Mesendoderm (in vitro differentiated cells): ENCODE results near the gene MIEF2.
A peak's percentile ranks its signal among the peaks of the same experiment; 100 is the strongest.

Source experiments
- DNase-seq: peaks from one replicate; pipeline ENCODE4 v3.0.0; 2013
- H2AK5ac ChIP-seq: 2 replicates; pipeline ENCODE4 v1.6.1; 2013; ENCODE audit warnings: low read length, inconsistent platforms
- H2BK120ac ChIP-seq: 2 replicates; pipeline ENCODE4 v1.6.1; 2013; ENCODE audit warnings: low read depth, mild to moderate bottlenecking, low read length, moderate library complexity, mixed read lengths
- H2BK15ac ChIP-seq: replicated peaks from 2 replicates; pipeline ENCODE4 v1.6.1; 2013; ENCODE audit warnings: low read depth, mild to moderate bottlenecking, moderate library complexity
- H2BK5ac ChIP-seq: 2 replicates; pipeline ENCODE4 v1.6.1; 2013; ENCODE audit warnings: low read length, inconsistent platforms
- H3K18ac ChIP-seq: 2 replicates; pipeline ENCODE4 v1.6.1; 2013; ENCODE audit warnings: mild to moderate bottlenecking, low read length, mixed read lengths
- H3K23ac ChIP-seq: one replicate; pipeline ENCODE4 v1.6.1; 2013; ENCODE audit warnings: low read length
- H3K27ac ChIP-seq: 2 replicates; pipeline ENCODE4 v1.5.1; 2013; ENCODE audit warnings: low read depth, mild to moderate bottlenecking, inconsistent platforms, low read length, moderate library complexity
- H3K27me3 ChIP-seq: 2 replicates; pipeline ENCODE4 v1.6.1; 2013; ENCODE audit warnings: low read length, control low read depth, mild to moderate bottlenecking, inconsistent platforms; ENCODE audit not compliant: insufficient read depth, poor library complexity
- H3K36me3 ChIP-seq: 2 replicates; pipeline ENCODE4 v1.6.1; 2013; ENCODE audit warnings: low read length, inconsistent platforms; ENCODE audit not compliant: control insufficient read depth, insufficient read depth
- H3K4ac ChIP-seq: one replicate; pipeline ENCODE4 v1.6.1; 2013; ENCODE audit warnings: low read depth, mild to moderate bottlenecking, low read length, moderate library complexity
- H3K4me1 ChIP-seq: 2 replicates; pipeline ENCODE4 v1.6.1; 2013; ENCODE audit warnings: low read depth, low read length, inconsistent platforms; ENCODE audit not compliant: control insufficient read depth
- H3K4me2 ChIP-seq: 2 replicates; pipeline ENCODE4 v1.6.1; 2013; ENCODE audit warnings: low read length
- H3K4me3 ChIP-seq: 2 replicates; pipeline ENCODE4 v1.5.1; 2013; ENCODE audit warnings: mild to moderate bottlenecking, low read length
- H3K56ac ChIP-seq: one replicate; pipeline ENCODE4 v1.6.1; 2013; ENCODE audit warnings: low read length
- H3K79me1 ChIP-seq: 2 replicates; pipeline ENCODE4 v1.6.1; 2013; ENCODE audit warnings: low read length, inconsistent platforms
- H3K79me2 ChIP-seq: 2 replicates; pipeline ENCODE4 v1.6.1; 2013; ENCODE audit warnings: mild to moderate bottlenecking, low read length; ENCODE audit not compliant: control insufficient read depth, insufficient read depth
- H3K9ac ChIP-seq: 2 replicates; pipeline ENCODE4 v1.6.1; 2013; ENCODE audit warnings: low read length, inconsistent platforms
- H4K5ac ChIP-seq: one replicate; pipeline ENCODE4 v1.6.1; 2013; ENCODE audit warnings: low read length
- H4K8ac ChIP-seq: one replicate; pipeline ENCODE4 v1.6.1; 2013; ENCODE audit warnings: low read depth, mild to moderate bottlenecking, control low read depth, low read length, moderate library complexity
- WGBS: extraction: QIAGEN DNeasy Blood & Tissue Kit; methylation state at CpG from one replicate; pipeline ENCODE4 v1.1.7; 2013; ENCODE audit warnings: low lambda C conversion rate, missing lambda C conversion rate; ENCODE audit not compliant: insufficient coverage; ENCODE audit errors: extremely low coverage; 5-methylcytosine and 5-hydroxymethylcytosine counted together

The MIEF2 gene

DNA sequence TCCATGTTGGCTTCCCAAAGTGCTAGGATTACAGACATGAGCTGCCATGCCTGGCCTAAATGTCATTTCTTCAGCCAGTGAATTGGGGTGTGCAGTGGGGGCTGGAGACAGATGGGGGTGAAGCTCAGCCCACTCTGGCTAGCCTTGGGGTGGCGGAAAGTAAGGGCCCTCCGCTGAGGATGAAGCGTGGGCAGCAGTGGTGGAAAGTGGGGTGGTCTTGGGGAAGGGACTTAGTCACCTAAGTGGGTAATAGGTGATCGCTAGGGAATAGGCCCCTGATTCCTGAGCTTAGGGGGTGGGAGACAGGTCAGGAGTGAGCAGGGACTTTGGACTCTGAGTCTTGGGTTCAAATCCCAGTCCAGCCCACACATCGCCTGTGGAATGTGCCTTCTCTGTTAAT is 32.8 kb upstream of the MIEF2 start:
- peaks cover 32% of the 10 kb centered on the region for H3K79me1 ChIP-seq
- no peaks in the 10 kb centered on the region for H3K27me3 ChIP-seq
- H3K4me2 ChIP-seq: no peak overlapping the region
- no peak overlapping the region for H3K18ac ChIP-seq
- no peak overlapping the region for H2AK5ac ChIP-seq
- H3K27ac ChIP-seq: no peak overlapping the region
- peaks cover 42% of the 10 kb centered on the region for H3K79me2 ChIP-seq
- H2BK15ac ChIP-seq: no peak overlapping the region
- H3K9ac ChIP-seq: no peak overlapping the region
- H4K5ac ChIP-seq: no peak overlapping the region
- WGBS: no CpG with 5 or more reads among the region's 5 CpGs
- no peak overlapping the region for H2BK120ac ChIP-seq
- H3K4ac ChIP-seq: no peak overlapping the region
- no peaks in the 10 kb centered on the region for H3K36me3 ChIP-seq
- no peak overlapping the region for H2BK5ac ChIP-seq
- H3K4me1 ChIP-seq: peaks cover 3% of the 10 kb centered on the region
- H3K56ac ChIP-seq: peak overlapping the region; percentile 27
- no peak overlapping the region for H3K4me3 ChIP-seq
- DNase-seq: no peak
- no peak overlapping the region for H4K8ac ChIP-seq
- no peak overlapping the region for H3K23ac ChIP-seq

DNA sequence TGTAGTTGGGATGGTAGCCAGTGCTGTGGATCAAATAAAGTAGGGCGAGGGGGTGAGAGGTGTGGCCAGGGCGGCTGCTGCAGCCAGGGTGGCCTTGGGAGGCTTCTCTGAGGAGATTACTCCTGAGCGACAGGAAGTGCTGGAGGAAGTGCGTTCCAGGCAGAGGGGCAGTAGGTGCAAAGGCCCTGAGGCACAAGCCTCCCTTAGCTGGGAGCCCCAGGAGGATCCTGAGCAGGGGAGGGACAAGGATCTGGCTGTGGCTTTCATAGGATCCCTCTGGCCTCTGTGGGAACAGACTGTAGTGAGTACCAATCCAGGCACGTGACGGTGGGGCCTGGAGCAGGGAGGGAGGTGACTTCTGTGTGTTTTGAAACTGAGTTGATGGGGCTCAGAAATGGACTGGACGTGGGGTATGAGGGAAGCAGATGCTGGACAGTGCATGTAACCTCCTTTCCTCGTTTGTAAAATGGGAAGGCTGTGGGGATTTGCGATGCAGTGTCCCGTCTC is 32.2 kb upstream of the MIEF2 start:
- Histone ChIP-seq H2AK5ac (no peak overlapping the region), H4K5ac (no peak overlapping the region), H3K9ac (no peak overlapping the region), H2BK120ac (no peak overlapping the region), H3K36me3 (no peaks in the 10 kb centered on the region), H3K23ac (no peak overlapping the region), H3K4me2 (no peak overlapping the region), H3K27me3 (no peaks in the 10 kb centered on the region), H3K4me1 (peaks cover 3% of the 10 kb centered on the region), H4K8ac (no peak overlapping the region), H3K4ac (no peak overlapping the region), H3K27ac (no peak overlapping the region), H3K4me3 (no peak overlapping the region), H2BK5ac (no peak overlapping the region), H3K79me2 (peaks cover 42% of the 10 kb centered on the region), H3K18ac (no peak overlapping the region), H2BK15ac (no peak overlapping the region), H3K56ac (no peak overlapping the region), H3K79me1 (peaks cover 32% of the 10 kb centered on the region)
- WGBS: no CpG with 5 or more reads among the region's 10 CpGs
- DNase-seq: no peak

- no peak overlapping the region for H3K4me2 ChIP-seq
- no peak overlapping the region for H2BK120ac ChIP-seq
- H3K4me3 ChIP-seq: no peak overlapping the region
- no peak overlapping the region for H3K23ac ChIP-seq
- no peak overlapping the region for H3K27ac ChIP-seq
- peaks cover 42% of the 10 kb centered on the region for H3K79me2 ChIP-seq
- H2AK5ac ChIP-seq: no peak overlapping the region
- H3K79me1 ChIP-seq: peaks cover 32% of the 10 kb centered on the region
- H4K5ac ChIP-seq: no peak overlapping the region
- no peak for DNase-seq
- H2BK15ac ChIP-seq: no peak overlapping the region
- H2BK5ac ChIP-seq: no peak overlapping the region
- H4K8ac ChIP-seq: no peak overlapping the region
- WGBS: no CpG with 5 or more reads among the region's 4 CpGs
- no peak overlapping the region for H3K9ac ChIP-seq
- H3K4ac ChIP-seq: no peak overlapping the region
- H3K27me3 ChIP-seq: no peaks in the 10 kb centered on the region
- no peak overlapping the region for H3K18ac ChIP-seq
- peaks cover under 1% of the 10 kb centered on the region for H3K4me1 ChIP-seq
- H3K36me3 ChIP-seq: peaks cover 5% of the 10 kb centered on the region
- no peak overlapping the region for H3K56ac ChIP-seq
Observed at GRCh38 chr17:18229254-18229653, 31.2 kb upstream of the MIEF2 start.

- Histone ChIP-seq H3K23ac (no peak overlapping the region), H3K4ac (no peak overlapping the region), H3K79me1 (peaks cover 32% of the 10 kb centered on the region), H2BK120ac (no peak overlapping the region), H3K4me1 (no peaks in the 10 kb centered on the region), H2AK5ac (no peak overlapping the region), H3K56ac (no peak overlapping the region), H2BK15ac (no peak overlapping the region), H4K5ac (no peak overlapping the region), H4K8ac (no peak overlapping the region), H3K79me2 (peaks cover 42% of the 10 kb centered on the region), H3K4me2 (no peak overlapping the region), H3K9ac (no peak overlapping the region), H2BK5ac (no peak overlapping the region), H3K36me3 (peaks cover 6% of the 10 kb centered on the region), H3K27ac (no peak overlapping the region), H3K18ac (no peak overlapping the region), H3K4me3 (no peak overlapping the region), H3K27me3 (no peaks in the 10 kb centered on the region)
- WGBS: no CpG with 5 or more reads among the region's 7 CpGs
- no peak for DNase-seq
Observed at GRCh38 chr17:18229771-18230170, 30.7 kb upstream of the MIEF2 start.

DNA sequence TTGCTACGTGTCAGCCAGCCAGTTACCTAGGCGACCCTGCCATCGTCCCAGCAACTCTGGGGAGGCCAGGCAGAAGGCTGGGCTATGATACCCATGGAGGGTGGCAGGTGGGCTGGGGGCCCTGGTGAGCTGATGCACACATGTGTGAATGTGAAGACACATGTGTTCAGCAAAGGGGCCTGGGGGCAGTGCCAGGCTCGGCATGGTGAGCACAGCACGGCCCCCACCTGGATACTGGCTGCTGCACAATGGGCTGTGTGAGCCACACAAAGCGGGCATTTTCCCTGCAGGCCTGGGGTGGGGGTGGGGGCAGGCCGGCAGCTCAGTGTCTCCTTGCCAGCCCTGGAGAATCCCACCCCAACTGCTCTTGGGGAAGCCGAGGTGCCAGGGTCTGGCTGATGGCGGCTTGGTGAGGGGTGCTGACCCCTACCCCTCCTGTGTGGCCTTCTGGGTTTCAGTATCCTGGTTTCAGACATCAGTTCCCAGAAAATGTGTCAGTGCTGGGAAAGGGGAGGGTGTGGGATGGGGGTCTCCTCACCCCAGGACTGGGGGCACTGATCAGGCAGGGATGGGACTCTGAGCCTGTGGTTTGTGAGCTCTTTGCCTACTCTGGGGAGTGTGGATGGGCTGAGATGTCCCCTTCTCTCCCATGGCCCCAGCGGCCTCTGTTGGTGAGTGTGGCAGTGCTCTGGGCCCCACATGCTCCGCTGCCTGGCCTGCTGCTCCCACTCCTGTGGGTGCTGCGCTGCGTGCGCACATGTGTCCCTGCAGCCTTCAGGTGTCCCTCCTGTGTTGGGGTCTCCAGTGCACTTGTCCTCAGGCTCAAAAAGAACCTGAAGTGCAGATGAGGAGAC is 29.9 kb upstream of the MIEF2 start:
- no peak overlapping the region for H4K5ac ChIP-seq
- WGBS: no CpG with 5 or more reads among the region's 14 CpGs
- peaks cover 32% of the 10 kb centered on the region for H3K79me1 ChIP-seq
- no peak overlapping the region for H2AK5ac ChIP-seq
- no peak overlapping the region for H3K23ac ChIP-seq
- no peak overlapping the region for H3K4me3 ChIP-seq
- no peak overlapping the region for H3K27ac ChIP-seq
- H3K4me2 ChIP-seq: no peak overlapping the region
- H3K9ac ChIP-seq: no peak overlapping the region
- H3K36me3 ChIP-seq: peaks cover 6% of the 10 kb centered on the region
- no peak overlapping the region for H3K4ac ChIP-seq
- H3K27me3 ChIP-seq: no peaks in the 10 kb centered on the region
- no peak overlapping the region for H2BK15ac ChIP-seq
- no peak overlapping the region for H2BK120ac ChIP-seq
- H3K79me2 ChIP-seq: peaks cover 42% of the 10 kb centered on the region
- H3K18ac ChIP-seq: no peak overlapping the region
- no peak overlapping the region for H2BK5ac ChIP-seq
- no peak overlapping the region for H3K56ac ChIP-seq
- no peak for DNase-seq
- H4K8ac ChIP-seq: no peak overlapping the region
- no peaks in the 10 kb centered on the region for H3K4me1 ChIP-seq
